ENCODE data around the gene LARP1B. TPM values are rescaled to one million over a fixed set of nuclear protein-coding genes. Genes with fewer than 3 reads are reported as not detected.

Gene LARP1B
- total RNA-seq, 3 donors from 2014 or later = 21.8 to 31.1 (median 29.0) TPM

GRCh38 chr4:128191115-128191781 is 130.1 kb downstream of the LARP1B start:
- DNase-seq (ENCODE audit: low spot score in 2 of 2) = peak; percentile 27 to 54
- Histone ChIP-seq H3K36me3 (no peaks in the 10 kb centered on the region), H3K4me1 (no peaks in the 10 kb centered on the region), H3K27me3 (no peaks in the 10 kb centered on the region), H3K27ac (no peak overlapping the region), H3K9me3 (no peaks in the 10 kb centered on the region), H3K4me3 (no peak overlapping the region)
- intact Hi-C loops (cut with DNase I; ENCODE audit: low total_unique reads) = no loop called here
- TF ChIP-seq POLR2A (IDR thresholded peaks at IDR 0.05) (no peak), CTCF (IDR thresholded peaks at IDR 0.05) (peak; percentile 55 to 88 (median 71)), POLR2AphosphoS5 (IDR thresholded peaks at IDR 0.05) (no peak)

- no peaks in the 10 kb centered on the region for H3K9me3 ChIP-seq
- TF ChIP-seq POLR2AphosphoS5 (IDR thresholded peaks at IDR 0.05) (no peak), CTCF (IDR thresholded peaks at IDR 0.05) (peak in 2 of 3 donors; percentile 29 to 31), POLR2A (IDR thresholded peaks at IDR 0.05) (no peak)
- no peak for DNase-seq (ENCODE audit: low spot score in 2 of 2)
- intact Hi-C loops (cut with DNase I; ENCODE audit: low total_unique reads) = no loop called here
- H3K4me3 ChIP-seq = no peak overlapping the region
- H3K27me3 ChIP-seq = no peaks in the 10 kb centered on the region
- H3K4me1 ChIP-seq = no peaks in the 10 kb centered on the region
- H3K36me3 ChIP-seq = no peaks in the 10 kb centered on the region
- no peak overlapping the region for H3K27ac ChIP-seq
These were observed 159.4 kb downstream of the LARP1B start for GRCh38 chr4:128220286-128221235.

GRCh38 chr4:128221586-128221985 is 160.5 kb downstream of the LARP1B start:
- Histone ChIP-seq H3K4me3 (no peak overlapping the region), H3K4me1 (no peaks in the 10 kb centered on the region), H3K36me3 (no peaks in the 10 kb centered on the region), H3K27ac (no peak overlapping the region), H3K27me3 (no peaks in the 10 kb centered on the region), H3K9me3 (no peaks in the 10 kb centered on the region)
- TF ChIP-seq CTCF (IDR thresholded peaks at IDR 0.05) (no peak), POLR2AphosphoS5 (IDR thresholded peaks at IDR 0.05) (no peak)
- DNase-seq (ENCODE audit: low spot score in 2 of 2) = no peak
- intact Hi-C loops (cut with DNase I; ENCODE audit: low total_unique reads) = no loop called here

GRCh38 chr4:128225148-128225547 is 164.0 kb downstream of the LARP1B start:
- no peak overlapping the region for H3K27ac ChIP-seq
- intact Hi-C loops (cut with DNase I; ENCODE audit: low total_unique reads) = no loop called here
- TF ChIP-seq POLR2AphosphoS5 (IDR thresholded peaks at IDR 0.05) = no peak
- no peak for TF ChIP-seq POLR2A (IDR thresholded peaks at IDR 0.05)
- no peak for TF ChIP-seq CTCF (IDR thresholded peaks at IDR 0.05)
- H3K9me3 ChIP-seq = no peaks in the 10 kb centered on the region
- DNase-seq (ENCODE audit: low spot score in 2 of 2) = no peak
- no peaks in the 10 kb centered on the region for H3K27me3 ChIP-seq
- no peaks in the 10 kb centered on the region for H3K4me1 ChIP-seq
- no peak overlapping the region for H3K4me3 ChIP-seq
- no peaks in the 10 kb centered on the region for H3K36me3 ChIP-seq
